K562 (cell line): ENCODE data around the gene DIAPH3. TPM values are rescaled to one million over a fixed set of nuclear protein-coding genes. Genes with fewer than 3 reads are reported as not detected.

ENCODE experiments used
- ATAC-seq: fragments of 200-7000 bp; cut with Tn5 transposase; 3 replicates; pipeline ENCODE4 v1.9.1; 2020; ENCODE audit warnings: moderate library complexity
- BruUV-seq: library from RNA; stranded (reverse); fragments of 400-500 nt; replicated peaks from 2 replicates; lab custom pipeline; 2021; lab: Mats Ljungman, UMichigan
- CTCF ChIA-PET: fragments of 300-600 bp; formaldehyde crosslinking; extraction: SDS; loops from one replicate; lab custom pipeline; 2021; ENCODE audit warnings: low intra/inter-chr PET ratio; lab: Yijun Ruan, JAX
- POLR2A ChIA-PET: fragments of 300-600, 350-650 bp; sonication (Branson Sonifier 250); formaldehyde crosslinking; extraction: SDS; loops from one replicate; lab custom pipeline; 2021; ENCODE audit warnings: antibody characterized with exemption, inconsistent platforms; lab: Yijun Ruan, JAX
- DNase-seq, 4 experiments: peaks; one replicate each; pipeline versions ENCODE4 v3.0.0 to v3.0.0-alpha.2; 2011 to 2018; ENCODE audit warnings: low spot score in 3 of 4, mixed read lengths in 3 of 4; ENCODE audit errors: extremely low read depth in 1 of 4
- FAIRE-seq: peaks from 2 replicates; lab custom pipeline; 2011; peaks lifted over from hg19 to GRCh38; lab: Jason Lieb, UNC
- H2AFZ ChIP-seq: 2 replicates; pipeline ENCODE4 v1.6.0; 2011; ENCODE audit warnings: low read depth, low read length, control low read depth, inconsistent platforms
- H3K27ac ChIP-seq: fragments of 200-600 bp; 3 replicates; pipeline ENCODE4 v1.8.0; 2011; ENCODE audit warnings: low read depth, mild to moderate bottlenecking, control low read depth, inconsistent platforms, low read length, moderate library complexity, mixed read lengths; ENCODE audit errors: extremely low read depth
- H3K27me3 ChIP-seq, 2 experiments: fragments of 300-600 bp in 1 of 2; 2 replicates in 1 of 2; 3 replicates in 1 of 2; pipeline versions ENCODE4 v1.6.0 to v1.8.0; 2011; ENCODE audit warnings: inconsistent platforms in 2 of 2, low read length in 2 of 2, mild to moderate bottlenecking in 1 of 2, mixed read lengths in 1 of 2, moderate library complexity in 1 of 2; ENCODE audit not compliant: control insufficient read depth in 2 of 2, insufficient read depth in 2 of 2
- H3K36me3 ChIP-seq: fragments of 300-600 bp; 3 replicates; pipeline ENCODE4 v1.8.0; 2011; ENCODE audit warnings: mild to moderate bottlenecking, low read length, inconsistent platforms; ENCODE audit not compliant: control insufficient read depth, insufficient read depth
- H3K4me1 ChIP-seq, 2 experiments: fragments of 200-600 bp in 1 of 2; replicated peaks in 1 of 2; 2 replicates in 1 of 2; 3 replicates in 1 of 2; pipeline versions ENCODE4 v1.5.1 to v1.8.0; 2011; ENCODE audit warnings: inconsistent platforms in 2 of 2, low read length in 2 of 2, mild to moderate bottlenecking in 1 of 2, mixed read lengths in 1 of 2, moderate library complexity in 1 of 2; ENCODE audit not compliant: control insufficient read depth in 2 of 2, insufficient read depth in 2 of 2
- H3K4me2 ChIP-seq: 2 replicates; pipeline ENCODE4 v1.6.1; 2011; ENCODE audit warnings: low read length, control low read depth, inconsistent platforms, mixed read lengths; ENCODE audit not compliant: insufficient read depth
- H3K4me3 ChIP-seq: fragments of 200-600 bp; sonication (generic), shearing (Covaris generic); 2 replicates; pipeline ENCODE4 v1.5.1; 2016; ENCODE audit warnings: control low read depth, inconsistent platforms
- H3K79me2 ChIP-seq: fragments of 200-600 bp; 3 replicates; pipeline ENCODE4 v1.8.0; 2011; ENCODE audit warnings: low read length, inconsistent platforms; ENCODE audit not compliant: control insufficient read depth, insufficient read depth
- H3K9ac ChIP-seq, 2 experiments: 2 replicates each; pipeline versions ENCODE4 v1.6.0 to v1.6.1; 2011; ENCODE audit warnings: low read depth in 2 of 2, low read length in 2 of 2, control low read depth in 1 of 2, inconsistent platforms in 1 of 2, mild to moderate bottlenecking in 1 of 2, mixed read lengths in 1 of 2; ENCODE audit not compliant: insufficient read depth in 1 of 2
- H3K9me1 ChIP-seq: one replicate; pipeline ENCODE4 v1.6.0; 2011; ENCODE audit warnings: inconsistent platforms, mild to moderate bottlenecking, low read length, moderate library complexity; ENCODE audit not compliant: control insufficient read depth, insufficient read depth
- H3K9me3 ChIP-seq: replicated peaks from 2 replicates; pipeline ENCODE4 v1.5.1; 2011; ENCODE audit warnings: low read depth, low read length, inconsistent platforms; ENCODE audit not compliant: control insufficient read depth, insufficient read depth
- H4K20me1 ChIP-seq: replicated peaks from 2 replicates; pipeline ENCODE4 v1.6.1; 2011; ENCODE audit warnings: low read length, inconsistent platforms, mixed read lengths; ENCODE audit not compliant: control insufficient read depth, insufficient read depth
- CBX1 ChIP-seq: sonication (generic); IDR thresholded peaks from 2 replicates; pipeline ENCODE4 v1.6.1; 2016; ENCODE audit warnings: antibody characterized with exemption, low read depth, mild to moderate bottlenecking
- ILK ChIP-seq: fragments of 450-650 bp; IDR thresholded peaks from 2 replicates; pipeline ENCODE4 v1.6.1; 2016; ENCODE audit warnings: missing genetic modification characterization, low read depth, mild to moderate bottlenecking, missing compliant biosample characterization, moderate library complexity, borderline replicate concordance
- NELFE ChIP-seq: IDR thresholded peaks from 2 replicates; pipeline ENCODE4 v1.6.1; 2011; ENCODE audit warnings: mild to moderate bottlenecking; ENCODE audit not compliant: insufficient read depth, insufficient read length
- PCBP2 ChIP-seq: fragments of 200-400 bp; formaldehyde crosslinking; IDR thresholded peaks from 2 replicates; pipeline ENCODE4 v1.6.1; 2018; ENCODE audit warnings: low read length, low read depth, mild to moderate bottlenecking, moderate library complexity; ENCODE audit not compliant: poor library complexity, severe bottlenecking
- RNF2 ChIP-seq: sonication (generic); IDR thresholded peaks from 2 replicates; pipeline ENCODE4 v1.6.1; 2016
- SMAD1 ChIP-seq: fragments of 150-350 bp; IDR thresholded peaks from 2 replicates; pipeline ENCODE4 v1.6.1; 2014; ENCODE audit warnings: low read length, low read depth; ENCODE audit not compliant: partially characterized antibody
- SRSF1 ChIP-seq: fragments of 200-400 bp; formaldehyde crosslinking; IDR thresholded peaks from 2 replicates; pipeline ENCODE4 v1.6.1; 2017; ENCODE audit warnings: mild to moderate bottlenecking, low read depth, low read length, moderate library complexity
- TAF1 ChIP-seq: IDR thresholded peaks from 2 replicates; pipeline ENCODE4 v1.6.1; 2011; ENCODE audit warnings: mild to moderate bottlenecking, low read length, moderate library complexity; ENCODE audit not compliant: insufficient read depth, control insufficient read depth, severe bottlenecking; ENCODE audit errors: extremely low read depth
- TFAP4 ChIP-seq: sonication (generic); formaldehyde crosslinking; IDR thresholded peaks from 2 replicates; pipeline ENCODE4 v1.8.0; 2022; ENCODE audit warnings: missing genetic modification reagents, mild to moderate bottlenecking, moderate library complexity, borderline replicate concordance
- ZNF311 ChIP-seq: fragments of 250-450 bp; sonication (Bioruptor Pico); IDR thresholded peaks from 2 replicates; pipeline ENCODE4 v1.4.0; 2020; ENCODE audit warnings: mild to moderate bottlenecking, moderate library complexity
- ZNF324 ChIP-seq: fragments of 250-450 bp; sonication (Bioruptor Pico); IDR thresholded peaks from 2 replicates; pipeline ENCODE4 v1.4.0; 2020; ENCODE audit warnings: mild to moderate bottlenecking
- ZNF75A ChIP-seq: fragments of 450-650 bp; formaldehyde crosslinking; IDR thresholded peaks from 2 replicates; pipeline ENCODE4 v1.4.0; 2020; ENCODE audit warnings: mild to moderate bottlenecking
- WGBS: fragments of 100-300 bp; shearing (Covaris generic); methylation state at CpG from one replicate; pipeline ENCODE4 v1.1.6; 2016; ENCODE audit warnings: low coverage, mixed read lengths; ENCODE audit not compliant: insufficient coverage; ENCODE audit errors: missing lambda C conversion rate; 5-methylcytosine and 5-hydroxymethylcytosine counted together
- in situ Hi-C: fragments of 300-500 bp; cut with MboI; formaldehyde crosslinking; loops from 4 replicates; pipeline ENCODE4 v1.15.0; 2018; ENCODE audit warnings: inconsistent platforms, mixed read lengths
- intact Hi-C: fragments of 100-400 bp; cut with micrococcal nuclease; formaldehyde crosslinking; loops from 2 replicates; pipeline ENCODE4 v1.14.2; 2022
- polyA plus RNA-seq, 8 experiments: library from polyadenylated mRNA; depleted of rRNA in 4 of 8; stranded (reverse) in 5 of 8; unstranded in 3 of 8; fragments of >200 nt; fragmentation: Nextera tagmentation in 2 of 8; fragmentation: Illumina TruSeq in 1 of 8; extraction: Ambion mirVana in 2 of 8; extraction: Trizol in 1 of 8; gene quantifications; 2 replicates each; pipeline versions ENCODE4 v1.2.1 to v1.2.3, GENCODE V29; 2011 to 2014; ENCODE audit warnings: inconsistent platforms in 1 of 8, missing spikeins in 1 of 8
- total RNA-seq, 7 experiments: library from RNA; depleted of rRNA in 6 of 7; stranded (reverse); fragments of >200 nt in 6 of 7; fragmentation: Illumina TruSeq in 2 of 7; extraction: Trizol in 2 of 7; gene quantifications; 2 replicates each; pipeline versions ENCODE4 v1.2.1 to v1.2.3, GENCODE V29; 2011 to 2021; ENCODE audit warnings: low replicate concordance in 1 of 7
- TF ChIP-seq, protein P1 (sequence below), 3 experiments: fragments of 200-800 bp in 1 of 3; sonication (Bioruptor generic) in 1 of 3; sonication (generic) in 1 of 3; formaldehyde crosslinking in 1 of 3; IDR thresholded peaks; 2 replicates each; pipeline versions ENCODE4 v1.6.1 to v1.8.0; 2016 to 2022; ENCODE audit warnings: mild to moderate bottlenecking in 2 of 3, missing compliant biosample characterization in 2 of 3, missing genetic modification characterization in 2 of 3, missing genetic modification reagents in 1 of 3
- TF ChIP-seq, protein P2 (sequence below), 2 experiments: fragments of 150-350 bp in 1 of 2; IDR thresholded peaks; 2 replicates each; pipeline ENCODE4 v1.6.1; 2012 to 2016; ENCODE audit warnings: low read depth in 2 of 2, low read length in 2 of 2, mild to moderate bottlenecking in 1 of 2, moderate library complexity in 1 of 2
- TF ChIP-seq, protein P3 (sequence below): sonication (generic); formaldehyde crosslinking; IDR thresholded peaks from 2 replicates; pipeline ENCODE4 v1.4.0; 2020; ENCODE audit warnings: mild to moderate bottlenecking, missing genetic modification reagents

The DIAPH3 gene
- total and polyA plus RNA-seq, 9 of the 15 experiments (the other 6 are each of a cell fraction or from before 2014, with no cell fraction given) = 9.0 to 18.7 (median 14.7) TPM

DNA sequence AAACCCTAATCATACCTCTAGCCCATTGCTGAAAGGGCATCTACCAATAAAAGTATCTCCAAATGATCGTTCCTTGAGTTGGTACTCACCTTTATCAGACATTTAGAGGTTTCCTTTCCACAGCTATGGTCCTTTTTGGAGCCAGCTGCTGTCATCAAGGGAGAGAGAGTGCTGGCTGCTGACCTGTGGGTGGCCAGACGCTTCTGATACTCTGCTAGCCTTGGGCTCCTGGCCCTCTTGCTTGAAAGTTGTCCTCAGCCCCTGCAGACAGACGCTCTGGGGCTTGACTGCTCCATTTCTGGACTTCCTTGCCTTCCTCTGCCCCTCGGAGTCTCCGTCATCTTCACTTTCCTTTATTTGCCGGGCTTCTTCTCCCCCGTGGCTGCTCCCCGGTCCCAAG lies 499.1 kb downstream of the DIAPH3 start:
- ATAC-seq (no peak), FAIRE-seq (no peak), DNase-seq (no peak)
- H3K27me3 ChIP-seq = no peaks in the 10 kb centered on the region
- 47% methylated on average over 2 of the region's 8 CpGs for WGBS
- no peaks in the 10 kb centered on the region for H3K4me1 ChIP-seq
- no peak overlapping the region for H3K4me2 ChIP-seq
- intact Hi-C loops = no loop called here
- no peaks in the 10 kb centered on the region for H4K20me1 ChIP-seq
- TF ChIP-seq TFAP4 (CRISPR knock-in tag) (no peak), ZNF324 (CRISPR knock-in tag) (no peak), NELFE (no peak), ILK (no peak), CBX1 (no peak), RNF2 (no peak), PCBP2 (no peak), SMAD1 (no peak), TAF1 (no peak), SRSF1 (no peak), ZNF311 (CRISPR knock-in tag) (no peak), ZNF75A (no peak)
- TF ChIP-seq, protein P1, sequence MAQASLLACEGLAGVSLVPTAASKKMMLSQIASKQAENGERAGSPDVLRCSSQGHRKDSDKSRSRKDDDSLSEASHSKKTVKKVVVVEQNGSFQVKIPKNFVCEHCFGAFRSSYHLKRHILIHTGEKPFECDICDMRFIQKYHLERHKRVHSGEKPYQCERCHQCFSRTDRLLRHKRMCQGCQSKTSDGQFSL (CRISPR knock-in tag; IDR thresholded peaks at IDR 0.05) = no peak
- TF ChIP-seq, protein P1 (tag; IDR thresholded peaks at IDR 0.05) = no peak
- TF ChIP-seq, protein P2, sequence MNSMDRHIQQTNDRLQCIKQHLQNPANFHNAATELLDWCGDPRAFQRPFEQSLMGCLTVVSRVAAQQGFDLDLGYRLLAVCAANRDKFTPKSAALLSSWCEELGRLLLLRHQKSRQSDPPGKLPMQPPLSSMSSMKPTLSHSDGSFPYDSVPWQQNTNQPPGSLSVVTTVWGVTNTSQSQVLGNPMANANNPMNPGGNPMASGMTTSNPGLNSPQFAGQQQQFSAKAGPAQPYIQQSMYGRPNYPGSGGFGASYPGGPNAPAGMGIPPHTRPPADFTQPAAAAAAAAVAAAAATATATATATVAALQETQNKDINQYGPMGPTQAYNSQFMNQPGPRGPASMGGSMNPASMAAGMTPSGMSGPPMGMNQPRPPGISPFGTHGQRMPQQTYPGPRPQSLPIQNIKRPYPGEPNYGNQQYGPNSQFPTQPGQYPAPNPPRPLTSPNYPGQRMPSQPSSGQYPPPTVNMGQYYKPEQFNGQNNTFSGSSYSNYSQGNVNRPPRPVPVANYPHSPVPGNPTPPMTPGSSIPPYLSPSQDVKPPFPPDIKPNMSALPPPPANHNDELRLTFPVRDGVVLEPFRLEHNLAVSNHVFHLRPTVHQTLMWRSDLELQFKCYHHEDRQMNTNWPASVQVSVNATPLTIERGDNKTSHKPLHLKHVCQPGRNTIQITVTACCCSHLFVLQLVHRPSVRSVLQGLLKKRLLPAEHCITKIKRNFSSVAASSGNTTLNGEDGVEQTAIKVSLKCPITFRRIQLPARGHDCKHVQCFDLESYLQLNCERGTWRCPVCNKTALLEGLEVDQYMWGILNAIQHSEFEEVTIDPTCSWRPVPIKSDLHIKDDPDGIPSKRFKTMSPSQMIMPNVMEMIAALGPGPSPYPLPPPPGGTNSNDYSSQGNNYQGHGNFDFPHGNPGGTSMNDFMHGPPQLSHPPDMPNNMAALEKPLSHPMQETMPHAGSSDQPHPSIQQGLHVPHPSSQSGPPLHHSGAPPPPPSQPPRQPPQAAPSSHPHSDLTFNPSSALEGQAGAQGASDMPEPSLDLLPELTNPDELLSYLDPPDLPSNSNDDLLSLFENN (IDR thresholded peaks at IDR 0.05; ENCODE audit: low read depth in 2 of 2, low read length in 2 of 2) = no peak
- TF ChIP-seq, protein P3, sequence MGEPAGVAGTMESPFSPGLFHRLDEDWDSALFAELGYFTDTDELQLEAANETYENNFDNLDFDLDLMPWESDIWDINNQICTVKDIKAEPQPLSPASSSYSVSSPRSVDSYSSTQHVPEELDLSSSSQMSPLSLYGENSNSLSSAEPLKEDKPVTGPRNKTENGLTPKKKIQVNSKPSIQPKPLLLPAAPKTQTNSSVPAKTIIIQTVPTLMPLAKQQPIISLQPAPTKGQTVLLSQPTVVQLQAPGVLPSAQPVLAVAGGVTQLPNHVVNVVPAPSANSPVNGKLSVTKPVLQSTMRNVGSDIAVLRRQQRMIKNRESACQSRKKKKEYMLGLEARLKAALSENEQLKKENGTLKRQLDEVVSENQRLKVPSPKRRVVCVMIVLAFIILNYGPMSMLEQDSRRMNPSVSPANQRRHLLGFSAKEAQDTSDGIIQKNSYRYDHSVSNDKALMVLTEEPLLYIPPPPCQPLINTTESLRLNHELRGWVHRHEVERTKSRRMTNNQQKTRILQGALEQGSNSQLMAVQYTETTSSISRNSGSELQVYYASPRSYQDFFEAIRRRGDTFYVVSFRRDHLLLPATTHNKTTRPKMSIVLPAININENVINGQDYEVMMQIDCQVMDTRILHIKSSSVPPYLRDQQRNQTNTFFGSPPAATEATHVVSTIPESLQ (CRISPR knock-in tag) = no peak
- in situ Hi-C loops = no loop called here
- no peak overlapping the region for H3K4me3 ChIP-seq
- H3K9ac ChIP-seq = no peak overlapping the region
- no peaks in the 10 kb centered on the region for H3K9me3 ChIP-seq
- ChIA-PET CTCF (no interaction called here), POLR2A (no interaction called here)
- no peaks in the 10 kb centered on the region for H3K9me1 ChIP-seq
- no peak overlapping the region for H2AFZ ChIP-seq
- H3K36me3 ChIP-seq = no peaks in the 10 kb centered on the region
- no peaks in the 10 kb centered on the region for H3K79me2 ChIP-seq
- no TSS peak for BruUV-seq
- H3K27ac ChIP-seq = no peak overlapping the region
